ENCODE data around the gene ADAMTS2. TPM values are rescaled to one million over a fixed set of nuclear protein-coding genes. Genes with fewer than 3 reads are reported as not detected.

Gene ADAMTS2
- total RNA-seq, 2 donors from 2014 or later: not detected

DNA sequence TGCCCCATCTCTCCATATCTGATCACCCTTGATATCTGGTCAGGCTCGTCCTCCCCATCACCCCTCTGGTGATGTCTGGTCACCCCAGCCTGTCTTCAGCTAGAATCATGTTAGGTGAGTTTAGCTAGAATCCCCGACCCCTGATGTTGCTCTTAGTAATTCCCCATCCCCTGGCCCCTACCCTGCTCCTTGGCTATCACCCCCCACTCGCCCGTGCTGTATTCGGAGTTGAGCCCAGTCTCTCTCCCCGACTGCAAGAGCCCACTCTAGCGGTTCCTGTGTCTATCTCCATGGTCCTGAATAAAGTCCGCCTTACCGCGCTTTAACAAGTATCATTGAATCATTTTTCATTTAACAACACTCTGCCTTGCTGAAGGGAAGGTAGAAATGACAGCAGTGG lies 33.7 kb downstream of the ADAMTS2 start:
- H3K27ac Mint-ChIP-seq: no peak overlapping the region
- DNase-seq (ENCODE audit: low spot score in 2 of 2) (no peak), ATAC-seq (no peak)
- peaks cover 0 to 5% of the 10 kb centered on the region in 2 donors for H3K9me3 Mint-ChIP-seq
- no peaks in the 10 kb centered on the region for H3K36me3 Mint-ChIP-seq

DNA sequence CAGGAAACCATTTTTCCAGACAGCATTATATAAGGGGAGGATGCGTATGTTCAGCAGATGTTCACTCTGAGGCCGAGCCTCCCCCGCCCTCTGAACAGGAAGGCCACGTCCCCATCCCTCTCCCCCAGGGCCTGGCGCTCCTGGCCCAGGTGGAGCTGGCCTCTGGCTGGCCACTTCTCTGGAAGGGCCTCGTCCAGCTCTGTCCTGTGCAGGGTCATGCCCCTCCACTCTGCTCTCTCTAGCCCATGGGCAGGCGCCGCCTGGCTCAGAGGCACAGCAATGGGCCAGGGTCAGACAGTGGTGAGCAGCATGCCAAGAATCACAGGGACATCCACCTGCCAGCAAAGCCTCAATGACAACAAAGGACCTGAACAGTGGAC lies 34.2 kb downstream of the ADAMTS2 start:
- no peak for ATAC-seq
- no peak overlapping the region for H3K27ac Mint-ChIP-seq
- H3K36me3 Mint-ChIP-seq: no peaks in the 10 kb centered on the region
- no peak for DNase-seq (ENCODE audit: low spot score in 2 of 2)
- H3K9me3 Mint-ChIP-seq: peaks cover 0 to 5% of the 10 kb centered on the region in 2 donors

DNA sequence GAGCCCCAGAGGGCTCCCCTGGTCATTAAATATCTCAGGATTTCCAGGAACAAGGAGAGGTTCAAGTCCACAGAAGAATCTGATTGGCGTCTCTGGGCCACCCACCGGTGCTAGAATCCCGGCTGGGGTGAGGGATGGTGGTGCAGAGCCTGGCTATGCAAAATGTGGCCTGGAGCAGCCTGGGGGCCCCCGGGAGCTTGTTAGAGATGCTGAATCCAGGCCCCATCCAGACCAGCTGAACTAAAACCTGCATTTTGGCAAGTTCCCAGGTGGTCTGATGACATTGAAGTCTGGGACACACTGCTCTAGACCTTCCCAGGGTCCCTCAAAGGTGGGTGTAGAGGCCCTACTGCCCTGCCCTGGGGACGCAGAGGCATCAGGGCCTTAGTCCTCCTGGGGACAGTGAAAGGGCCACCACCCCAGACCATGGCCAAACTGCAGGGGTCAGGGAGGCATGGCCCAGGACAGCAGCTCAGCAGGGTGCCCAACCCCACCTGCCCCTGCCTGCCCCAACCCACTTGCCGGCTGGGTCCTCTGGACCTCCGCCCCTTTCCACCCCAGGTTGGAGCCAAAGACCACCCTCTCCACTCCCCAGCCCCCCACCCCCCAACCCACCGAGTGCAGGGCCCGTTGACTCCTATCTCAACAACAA lies 34.7 kb downstream of the ADAMTS2 start:
- H3K36me3 Mint-ChIP-seq: no peaks in the 10 kb centered on the region
- no peak overlapping the region for H3K27ac Mint-ChIP-seq
- H3K9me3 Mint-ChIP-seq: peaks cover 0 to 6% of the 10 kb centered on the region in 2 donors
- no peak for ATAC-seq
- DNase-seq (ENCODE audit: low spot score in 2 of 2): no peak

DNA sequence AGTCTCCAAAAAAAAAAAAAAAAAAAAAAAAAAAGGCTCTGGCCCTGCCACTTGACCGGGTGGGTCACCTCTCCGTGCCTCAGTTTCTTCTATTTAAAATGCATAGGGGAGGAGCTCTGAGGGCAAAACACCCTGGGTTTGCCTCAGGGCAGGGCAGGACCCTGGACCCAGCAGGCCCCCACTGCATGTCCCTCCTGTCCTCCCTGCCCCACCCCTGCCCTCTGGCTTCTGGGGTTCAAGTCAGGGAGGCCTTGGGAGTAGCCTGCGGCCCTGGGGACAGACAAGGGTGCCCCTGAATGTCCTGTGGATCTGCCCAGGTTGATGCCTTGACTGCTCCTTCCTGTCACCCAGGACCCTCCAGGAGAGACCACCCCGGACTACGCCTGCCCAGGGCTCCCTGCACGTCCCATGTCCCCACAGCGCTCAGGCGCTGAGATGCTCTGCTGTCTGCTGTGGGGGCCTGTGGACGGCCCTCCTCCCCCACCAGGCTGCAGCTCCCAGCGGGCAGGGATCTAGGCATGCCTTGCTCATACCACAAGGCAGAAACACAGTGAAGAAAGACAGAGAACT lies 35.4 kb downstream of the ADAMTS2 start:
- no peak for DNase-seq (ENCODE audit: low spot score in 2 of 2)
- no peak for ATAC-seq
- Mint-ChIP-seq H3K27ac (no peak overlapping the region), H3K9me3 (peaks cover 7 to 11% of the 10 kb centered on the region in 2 donors), H3K36me3 (peaks cover 0 to 5% of the 10 kb centered on the region in 2 donors)

DNA sequence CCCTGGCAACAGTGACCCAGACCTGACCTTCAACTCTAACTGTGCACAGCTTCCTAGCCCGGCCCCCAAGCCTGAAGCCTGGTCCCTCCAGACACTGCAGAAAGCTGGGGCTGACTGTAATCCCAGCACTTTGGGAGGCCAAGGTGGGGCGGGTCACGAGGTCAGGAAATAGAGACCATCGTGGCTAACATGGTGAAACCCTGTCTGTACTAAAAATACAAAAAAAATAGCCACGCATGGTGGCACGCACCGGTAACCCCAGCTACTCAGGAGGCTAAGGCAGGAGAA lies 35.9 kb downstream of the ADAMTS2 start:
- peaks cover 0 to 7% of the 10 kb centered on the region in 2 donors for H3K36me3 Mint-ChIP-seq
- peaks cover 12 to 16% of the 10 kb centered on the region in 2 donors for H3K9me3 Mint-ChIP-seq
- DNase-seq (ENCODE audit: low spot score in 2 of 2) (no peak), ATAC-seq (no peak)
- no peak overlapping the region for H3K27ac Mint-ChIP-seq

DNA sequence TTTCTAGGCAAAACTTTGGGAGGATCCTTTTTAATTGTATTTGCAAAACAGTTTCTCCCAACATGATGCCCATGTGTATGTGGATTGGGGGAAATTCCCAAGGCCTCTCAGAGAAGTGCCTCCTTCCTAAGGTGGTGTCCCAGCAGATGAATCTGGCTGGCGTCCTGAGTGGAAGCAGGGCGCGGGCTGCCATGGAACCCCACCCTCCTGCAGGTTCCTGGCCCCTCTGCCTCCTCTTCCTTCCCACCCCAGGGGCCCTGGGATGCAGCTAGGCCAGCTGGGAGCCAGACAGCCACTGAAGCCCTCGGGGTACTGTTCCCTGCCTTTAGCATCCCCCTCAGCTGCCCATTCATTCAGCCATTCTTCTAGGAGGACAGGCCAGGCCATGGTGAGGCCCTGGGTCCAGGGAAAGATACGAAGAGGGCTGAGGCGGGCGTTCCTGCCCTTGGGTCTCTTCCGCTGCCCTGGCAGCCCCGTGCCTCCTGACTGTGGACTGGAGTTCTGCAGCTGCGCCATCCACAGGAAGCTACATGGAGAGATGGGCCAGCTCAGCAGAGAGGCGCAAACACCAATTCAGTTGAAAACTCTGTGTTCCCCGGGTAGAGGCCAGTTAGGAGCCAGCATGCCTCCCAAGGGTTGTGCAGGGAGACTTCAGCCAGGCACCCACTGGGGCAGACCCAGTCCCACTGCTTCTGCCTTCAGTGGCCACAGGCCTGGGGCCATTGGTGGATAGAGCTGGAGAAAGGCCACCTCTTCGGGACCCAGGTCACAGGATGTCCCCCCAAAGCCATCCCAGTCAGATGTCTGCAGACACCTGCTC lies 36.5 kb downstream of the ADAMTS2 start:
- Mint-ChIP-seq H3K27ac (no peak overlapping the region), H3K9me3 (peaks cover 16 to 19% of the 10 kb centered on the region in 2 donors), H3K36me3 (peaks cover 0 to 11% of the 10 kb centered on the region in 2 donors)
- DNase-seq (ENCODE audit: low spot score in 2 of 2) (no peak), ATAC-seq (no peak)

DNA sequence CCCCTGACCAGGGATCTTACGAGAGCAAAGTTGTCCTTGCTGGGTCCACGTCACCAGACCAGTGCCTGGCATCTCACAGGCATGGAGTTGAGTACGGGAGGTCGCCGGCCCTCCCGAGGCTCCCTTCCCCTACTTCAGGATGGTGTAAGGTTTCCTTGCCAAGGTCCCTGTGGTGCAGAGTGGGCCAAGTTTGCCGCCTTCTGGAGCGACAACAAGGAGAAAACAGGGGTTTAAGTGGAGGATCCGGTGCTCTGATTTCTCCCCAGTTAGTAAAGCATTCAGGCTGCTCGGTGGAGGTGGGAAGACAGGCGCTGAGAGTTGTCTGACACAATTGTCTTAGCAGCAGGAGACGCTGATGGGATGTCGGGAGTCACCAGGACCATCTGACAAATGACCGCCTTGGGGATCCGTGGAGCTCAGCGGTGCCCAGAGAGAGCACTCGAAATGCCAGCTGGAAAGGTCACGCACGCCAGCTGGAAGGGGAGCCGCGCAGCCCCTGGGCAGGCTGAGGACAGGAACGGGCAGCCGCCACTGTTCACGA lies 37.3 kb downstream of the ADAMTS2 start:
- Mint-ChIP-seq H3K9me3 (peaks cover 16 to 19% of the 10 kb centered on the region in 2 donors), H3K27ac (no peak overlapping the region), H3K36me3 (peaks cover 0 to 11% of the 10 kb centered on the region in 2 donors)
- no peak for DNase-seq (ENCODE audit: low spot score in 2 of 2)
- no peak for ATAC-seq

DNA sequence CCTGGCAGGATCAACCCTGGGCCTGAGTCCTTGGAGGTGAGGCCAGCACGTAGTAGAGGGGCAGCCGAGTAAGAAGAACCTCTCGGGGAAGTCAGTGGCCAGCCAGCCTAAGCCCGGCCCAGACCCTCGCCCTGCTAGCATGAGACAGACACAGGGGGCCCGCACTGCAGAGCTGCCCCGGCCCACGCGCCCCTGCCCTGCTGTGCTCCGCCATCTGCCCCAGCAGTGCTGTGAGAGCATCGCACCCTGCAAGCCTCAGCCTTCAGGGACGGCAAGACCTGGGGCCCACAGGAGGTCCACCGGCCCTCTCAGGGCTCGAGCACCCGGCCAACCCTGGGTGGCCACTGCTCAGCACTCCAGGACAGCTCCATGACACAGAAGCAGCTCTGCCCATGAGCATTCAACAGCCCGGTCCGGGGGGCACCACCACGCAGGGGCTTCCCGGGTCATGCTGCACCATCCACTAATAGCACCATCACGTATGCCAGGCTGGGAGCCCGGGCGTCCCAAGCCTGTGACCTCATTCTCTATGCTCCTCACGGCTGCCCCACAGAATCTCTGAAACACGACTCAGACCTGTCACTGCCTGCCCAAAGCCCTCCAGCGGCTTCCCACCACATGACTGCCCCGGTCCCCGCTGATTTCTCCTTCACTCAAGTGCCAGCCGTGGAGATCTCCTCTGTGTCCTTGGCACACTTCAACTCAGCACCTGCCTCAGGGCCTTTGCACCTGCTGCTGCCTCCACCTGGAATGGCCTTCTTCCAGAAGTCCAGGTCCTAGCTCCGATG lies 38.1 kb downstream of the ADAMTS2 start:
- ATAC-seq: no peak
- peaks cover 16 to 23% of the 10 kb centered on the region in 2 donors for H3K9me3 Mint-ChIP-seq
- DNase-seq (ENCODE audit: low spot score in 2 of 2): no peak
- H3K27ac Mint-ChIP-seq: no peak overlapping the region
- peaks cover 0 to 11% of the 10 kb centered on the region in 2 donors for H3K36me3 Mint-ChIP-seq

DNA sequence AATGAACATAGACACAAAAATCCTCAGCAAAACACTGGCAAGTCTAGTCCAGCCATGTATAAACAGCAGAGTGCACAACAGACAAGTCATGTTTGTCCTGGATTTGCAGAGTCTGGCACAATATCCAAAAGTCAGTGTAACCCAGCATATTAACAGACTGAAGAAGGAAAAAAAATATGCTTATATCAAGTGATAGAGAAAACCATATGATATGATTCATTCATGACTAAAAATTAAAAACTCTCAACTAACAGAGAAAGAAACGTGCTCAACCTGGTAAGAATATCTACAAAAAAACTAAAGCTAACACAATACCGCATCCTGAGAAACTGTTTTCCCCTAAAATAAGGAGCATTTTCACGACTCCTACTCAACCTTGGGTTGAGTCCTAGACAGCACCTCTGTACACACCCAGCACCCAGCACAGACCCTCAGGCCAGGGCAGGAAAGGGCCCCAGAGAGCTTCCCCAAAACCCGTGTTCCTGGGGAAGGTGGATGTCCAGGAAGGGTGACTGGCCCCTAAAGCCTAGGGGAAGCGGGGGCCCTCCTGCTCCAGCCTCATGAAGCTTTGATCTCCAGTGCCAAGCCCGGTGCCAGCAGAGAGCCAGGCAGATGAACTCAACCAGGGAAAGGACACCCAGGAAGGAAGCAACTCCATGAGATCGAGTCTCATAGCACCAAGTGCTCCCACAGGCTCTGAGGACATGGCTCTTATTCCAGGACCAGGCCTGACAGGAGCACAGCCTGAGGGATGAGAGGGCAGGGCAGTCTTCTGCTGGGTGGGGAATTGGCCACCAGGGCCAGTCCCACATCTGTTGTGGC lies 38.9 kb downstream of the ADAMTS2 start:
- ATAC-seq (no peak), DNase-seq (ENCODE audit: low spot score in 2 of 2) (no peak)
- H3K36me3 Mint-ChIP-seq: peaks cover 0 to 11% of the 10 kb centered on the region in 2 donors
- H3K9me3 Mint-ChIP-seq: peaks cover 16 to 23% of the 10 kb centered on the region in 2 donors
- no peak overlapping the region for H3K27ac Mint-ChIP-seq

DNA sequence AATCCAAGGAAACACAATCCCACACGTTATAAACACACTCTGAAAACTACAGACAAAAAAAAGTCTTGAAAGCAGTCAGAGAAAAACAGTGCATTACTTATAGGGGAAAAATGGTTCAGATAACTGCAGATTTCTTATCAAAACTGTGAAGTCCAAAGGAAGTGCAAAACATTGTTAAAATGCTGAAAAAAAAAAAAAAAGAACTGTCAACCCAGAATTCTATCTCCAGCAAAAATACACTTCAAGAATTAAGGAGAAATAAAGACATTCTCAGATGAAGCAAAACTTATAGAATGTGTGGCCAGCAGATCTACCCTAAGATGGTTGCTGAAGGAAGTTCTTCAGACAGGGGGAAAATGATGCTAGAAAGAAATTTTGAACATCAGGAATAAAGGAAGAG lies 40.4 kb downstream of the ADAMTS2 start:
- peaks cover 0 to 11% of the 10 kb centered on the region in 2 donors for H3K36me3 Mint-ChIP-seq
- DNase-seq (ENCODE audit: low spot score in 2 of 2): no peak
- peaks cover 16 to 23% of the 10 kb centered on the region in 2 donors for H3K9me3 Mint-ChIP-seq
- ATAC-seq: no peak
- no peak overlapping the region for H3K27ac Mint-ChIP-seq

DNA sequence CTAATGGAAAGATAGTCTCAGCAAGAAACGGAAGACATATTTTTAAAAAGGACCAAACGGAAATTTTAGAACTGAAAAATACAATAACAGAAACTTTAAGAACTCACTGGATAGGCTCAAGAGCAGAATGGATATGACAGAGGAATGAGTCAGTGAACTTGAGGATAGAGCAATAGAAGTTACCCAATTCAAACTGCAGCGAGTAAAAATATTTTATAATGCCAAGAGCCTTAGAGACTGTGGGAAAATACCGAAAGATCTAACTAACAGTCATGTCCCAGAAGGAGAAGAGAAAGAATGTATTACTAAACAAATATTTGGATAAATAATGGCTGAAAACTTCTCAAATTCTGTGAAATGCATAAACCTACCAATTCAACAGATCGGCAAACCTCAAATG lies 40.8 kb downstream of the ADAMTS2 start:
- Mint-ChIP-seq H3K36me3 (peaks cover 0 to 14% of the 10 kb centered on the region in 2 donors), H3K9me3 (peaks cover 16 to 23% of the 10 kb centered on the region in 2 donors), H3K27ac (no peak overlapping the region)
- ATAC-seq (no peak), DNase-seq (ENCODE audit: low spot score in 2 of 2) (no peak)

DNA sequence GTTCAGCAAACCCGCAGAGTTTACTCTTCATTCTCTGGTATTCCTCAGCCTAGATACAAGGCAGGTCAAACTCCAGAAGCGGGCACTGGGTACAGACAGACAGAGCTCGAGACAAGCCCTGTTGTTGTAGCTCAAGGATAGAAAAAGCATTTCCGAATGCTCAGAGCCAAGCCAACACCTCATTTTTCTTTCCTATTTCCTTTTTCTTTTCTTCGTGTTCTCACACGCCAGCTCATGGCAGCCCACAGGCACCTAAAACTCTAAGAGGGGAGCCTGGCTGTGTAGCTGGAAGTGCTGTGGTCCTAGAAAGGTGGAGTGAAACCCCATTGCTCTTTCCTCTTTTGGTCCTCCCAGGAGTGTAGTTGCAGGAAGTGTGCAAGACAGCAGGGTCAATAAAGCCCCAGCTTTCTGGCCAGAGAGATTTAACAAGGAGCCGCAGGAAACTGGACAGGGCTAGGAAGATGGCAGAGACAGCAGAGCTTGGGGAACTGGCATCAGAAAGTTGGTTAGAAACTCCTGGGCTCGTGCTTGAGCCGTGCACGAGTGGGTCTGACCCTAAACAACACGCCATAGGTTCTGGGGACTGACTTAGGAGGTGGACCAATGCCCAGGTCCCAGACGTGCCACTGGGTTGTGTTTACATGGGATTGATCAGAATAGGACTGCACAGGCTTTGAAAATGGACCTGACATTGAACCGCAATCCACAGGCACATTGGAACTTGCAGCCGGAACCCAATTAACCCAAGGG lies 41.6 kb downstream of the ADAMTS2 start:
- Mint-ChIP-seq H3K9me3 (peaks cover 16 to 23% of the 10 kb centered on the region in 2 donors), H3K36me3 (peaks cover 0 to 15% of the 10 kb centered on the region in 2 donors), H3K27ac (no peak overlapping the region)
- DNase-seq (ENCODE audit: low spot score in 2 of 2) (no peak), ATAC-seq (no peak)

DNA sequence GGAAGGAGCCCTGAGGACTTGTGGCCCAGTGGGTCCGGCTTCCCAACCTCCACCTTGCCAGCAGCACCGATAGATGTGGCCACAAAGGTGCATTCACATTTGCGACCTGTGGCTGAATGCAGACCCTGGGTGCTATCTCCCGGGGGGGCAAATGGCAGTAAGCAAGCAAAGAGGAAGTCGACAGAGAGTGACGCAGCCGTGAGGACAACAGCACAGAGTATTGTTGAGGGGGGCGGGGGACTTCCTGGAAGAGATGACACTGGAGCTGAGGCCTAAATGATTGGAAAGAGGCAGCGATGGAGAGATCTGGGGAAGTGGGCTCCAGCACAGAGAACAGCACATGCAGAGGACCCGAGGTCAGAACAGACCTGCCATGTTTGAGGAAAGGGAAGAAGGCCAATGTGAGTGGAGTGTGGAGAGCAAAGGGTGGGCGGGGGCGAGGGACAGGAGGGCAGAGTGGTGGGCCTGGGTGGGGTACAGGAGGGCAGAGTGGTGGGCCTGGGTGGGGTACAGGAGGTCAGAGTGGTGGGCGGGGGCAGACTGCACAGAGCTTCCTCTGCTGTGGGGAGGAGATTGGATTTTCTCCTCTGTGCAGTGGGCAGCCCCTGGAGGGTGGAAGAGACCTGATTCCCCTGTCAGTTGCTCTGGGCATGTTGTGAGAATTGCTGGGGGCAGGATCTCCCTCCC lies 42.6 kb downstream of the ADAMTS2 start:
- ATAC-seq (no peak), DNase-seq (ENCODE audit: low spot score in 2 of 2) (no peak)
- Mint-ChIP-seq H3K9me3 (peaks cover 16 to 21% of the 10 kb centered on the region in 2 donors), H3K27ac (no peak overlapping the region), H3K36me3 (peaks cover 0 to 15% of the 10 kb centered on the region in 2 donors)

DNA sequence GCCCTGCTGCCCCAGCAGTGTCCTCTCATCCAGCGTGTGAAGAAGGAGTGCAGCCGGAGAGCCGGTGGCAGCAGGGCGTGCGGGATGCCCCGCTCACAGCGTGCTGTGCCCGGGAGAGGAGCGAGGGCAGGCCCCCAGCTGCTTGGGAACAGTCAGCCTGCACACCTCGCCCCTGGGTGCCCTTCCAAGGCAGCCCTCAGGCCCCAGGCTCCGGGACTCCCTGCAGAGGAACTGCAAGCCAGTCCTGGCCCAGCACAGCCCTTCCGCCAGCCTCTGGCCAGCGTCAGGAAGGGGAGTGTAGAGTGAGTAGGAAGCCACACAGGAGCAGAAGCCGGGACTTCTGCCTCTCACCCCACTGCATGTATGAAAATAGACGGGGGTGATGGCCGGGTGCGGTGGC lies 43.5 kb downstream of the ADAMTS2 start:
- Mint-ChIP-seq H3K9me3 (peaks cover 16 to 18% of the 10 kb centered on the region in 2 donors), H3K36me3 (peaks cover 0 to 15% of the 10 kb centered on the region in 2 donors), H3K27ac (no peak overlapping the region)
- no peak for DNase-seq (ENCODE audit: low spot score in 2 of 2)
- ATAC-seq: no peak

DNA sequence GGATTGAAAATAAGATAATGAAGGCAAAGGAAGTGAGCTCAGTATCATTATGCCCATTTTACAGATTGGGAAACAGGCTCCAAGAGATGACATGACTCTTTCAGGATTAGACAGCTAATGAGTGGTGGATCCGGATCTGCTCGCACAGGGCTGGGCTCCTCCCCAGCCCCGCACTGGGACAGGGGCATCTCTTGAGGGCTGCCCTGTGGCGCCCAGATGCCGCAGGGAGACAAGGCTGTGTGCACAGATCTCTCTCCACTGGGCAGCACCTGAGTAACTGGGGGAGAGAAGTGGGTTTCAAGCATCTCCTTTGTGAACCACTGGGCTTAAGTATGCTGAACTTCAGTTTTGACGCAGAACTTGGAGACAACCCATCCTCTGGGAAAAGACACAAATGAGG lies 43.9 kb downstream of the ADAMTS2 start:
- Mint-ChIP-seq H3K27ac (no peak overlapping the region), H3K9me3 (peaks cover 16 to 18% of the 10 kb centered on the region in 2 donors), H3K36me3 (peaks cover 0 to 15% of the 10 kb centered on the region in 2 donors)
- no peak for ATAC-seq
- DNase-seq (ENCODE audit: low spot score in 2 of 2): no peak

Measured in activated naive CD4-positive, alpha-beta T cell treated with anti-CD3 and anti-CD28 coated beads, Interleukin-2, amount 50 U/mL, for 72 hours (primary cell).